Fibroblast of lung (primary cell): ENCODE results near the gene ELMO1. TPM values are rescaled to one million over a fixed set of nuclear protein-coding genes. Genes with fewer than 3 reads are reported as not detected.

Experiments used
- DNase-seq, 2 donors: peaks; one replicate each; pipeline versions ENCODE4 v3.0.0 to v3.0.0-alpha.2; 2010; ENCODE audit warnings: low read depth in 2 of 2
- H2AFZ ChIP-seq: 2 replicates; pipeline ENCODE4 v1.5.1; 2012; ENCODE audit warnings: low read length, control low read depth, inconsistent platforms
- H3K27ac ChIP-seq: 2 replicates; pipeline ENCODE4 v1.5.1; 2011; ENCODE audit warnings: low read length, control low read depth; ENCODE audit not compliant: insufficient read depth
- H3K27me3 ChIP-seq: 2 replicates; pipeline ENCODE4 v1.5.1; 2011; ENCODE audit warnings: mild to moderate bottlenecking, low read length; ENCODE audit not compliant: control insufficient read depth, insufficient read depth
- H3K36me3 ChIP-seq: 2 replicates; pipeline ENCODE4 v1.5.1; 2011; ENCODE audit warnings: low read length; ENCODE audit not compliant: control insufficient read depth, insufficient read depth
- H3K4me1 ChIP-seq: 2 replicates; pipeline ENCODE4 v1.5.1; 2011; ENCODE audit warnings: low read length; ENCODE audit not compliant: control insufficient read depth, insufficient read depth; ENCODE audit errors: extremely low read depth
- H3K4me2 ChIP-seq: 2 replicates; pipeline ENCODE4 v1.5.1; 2011; ENCODE audit warnings: low read length, control low read depth; ENCODE audit not compliant: insufficient read depth; ENCODE audit errors: extremely low read depth
- H3K4me3 ChIP-seq, 4 experiments: fragments of 200-600 bp in 1 of 4; sonication (generic) in 1 of 4; replicated peaks in 1 of 4; 2 replicates each; pipeline ENCODE4 v1.5.1; 2011 to 2016; ENCODE audit warnings: low read length in 4 of 4, low read depth in 3 of 4, mild to moderate bottlenecking in 3 of 4, control low read depth in 2 of 4, inconsistent platforms in 1 of 4, mixed read lengths in 1 of 4; ENCODE audit not compliant: insufficient read depth in 1 of 4; ENCODE audit errors: control extremely low read depth in 1 of 4
- H3K79me2 ChIP-seq: 2 replicates; pipeline ENCODE4 v1.5.1; 2012; ENCODE audit warnings: mild to moderate bottlenecking, low read length, inconsistent platforms; ENCODE audit not compliant: control insufficient read depth, insufficient read depth
- H3K9ac ChIP-seq: 2 replicates; pipeline ENCODE4 v1.5.1; 2011; ENCODE audit warnings: mild to moderate bottlenecking, low read length, control low read depth; ENCODE audit not compliant: insufficient read depth
- H3K9me3 ChIP-seq: 2 replicates; pipeline ENCODE4 v1.5.1; 2012; ENCODE audit warnings: low read depth, low read length; ENCODE audit not compliant: control insufficient read depth, insufficient read depth
- H4K20me1 ChIP-seq: 2 replicates; pipeline ENCODE4 v1.5.1; 2011; ENCODE audit warnings: low read length; ENCODE audit not compliant: control insufficient read depth, insufficient read depth; ENCODE audit errors: extremely low read depth
- CTCF ChIP-seq, 2 donors: IDR thresholded peaks in 1 of 2; conservative IDR thresholded peaks in 1 of 2; 1 replicate in 1 of 2; 2 replicates in 1 of 2; pipeline ENCODE4 v1.5.1; 2011 to 2012; ENCODE audit warnings: low read length in 2 of 2, control low read depth in 1 of 2, inconsistent platforms in 1 of 2, low read depth in 1 of 2, mild to moderate bottlenecking in 1 of 2
- EZH2 ChIP-seq: IDR thresholded peaks from 2 replicates; pipeline ENCODE4 v1.5.1; 2012; ENCODE audit warnings: low read length, control low read depth, mild to moderate bottlenecking; ENCODE audit errors: missing control alignments
- polyA plus RNA-seq, 2 donors: library from polyadenylated mRNA; depleted of rRNA in 1 of 2; stranded (reverse) in 1 of 2; unstranded in 1 of 2; fragments of >200 nt; gene quantifications; 2 replicates each; pipeline ENCODE4 v1.2.1, GENCODE V29; 2011 to 2012; ENCODE audit warnings: missing spikeins in 1 of 2
- total RNA-seq: library from RNA; depleted of rRNA; stranded (reverse); fragments of >200 nt; gene quantifications from 2 replicates; pipeline ENCODE4 v1.2.1, GENCODE V29; 2014

ELMO1 gene
- total and polyA plus RNA-seq, 2 donors (not counting 1 experiment from before 2014, with no cell fraction given) = 0.50 TPM; not detected in 1

- Histone ChIP-seq H3K79me2 (no peaks in the 10 kb centered on the region), H3K4me2 (no peak overlapping the region), H3K4me1 (no peaks in the 10 kb centered on the region), H3K9me3 (no peaks in the 10 kb centered on the region), H2AFZ (no peak overlapping the region), H4K20me1 (no peaks in the 10 kb centered on the region), H3K9ac (no peak overlapping the region), H3K27ac (no peak overlapping the region), H3K4me3 (no peak overlapping the region), H3K27me3 (peaks cover 6% of the 10 kb centered on the region), H3K36me3 (no peaks in the 10 kb centered on the region)
- no peak for DNase-seq
- no peak for TF ChIP-seq EZH2
- no peak for TF ChIP-seq CTCF (conservative IDR thresholded peaks at IDR 0.05 in 1 of 2, IDR thresholded peaks at IDR 0.05 in 1 of 2; ENCODE audit: low read depth in 1 of 2, low read length in 2 of 2)
Observed at GRCh38 chr7:37452346-37452745, 3.7 kb upstream of the ELMO1 start.

- no peak for DNase-seq
- H3K27me3 ChIP-seq = peaks cover 13% of the 10 kb centered on the region
- no peak overlapping the region for H3K4me3 ChIP-seq
- no peak overlapping the region for H3K27ac ChIP-seq
- no peaks in the 10 kb centered on the region for H3K79me2 ChIP-seq
- no peaks in the 10 kb centered on the region for H3K9me3 ChIP-seq
- H4K20me1 ChIP-seq = no peaks in the 10 kb centered on the region
- no peak for TF ChIP-seq CTCF (conservative IDR thresholded peaks at IDR 0.05 in 1 of 2, IDR thresholded peaks at IDR 0.05 in 1 of 2; ENCODE audit: low read depth in 1 of 2, low read length in 2 of 2)
- no peak for TF ChIP-seq EZH2
- no peaks in the 10 kb centered on the region for H3K4me1 ChIP-seq
- H3K36me3 ChIP-seq = no peaks in the 10 kb centered on the region
- H2AFZ ChIP-seq = no peak overlapping the region
- H3K4me2 ChIP-seq = no peak overlapping the region
- no peak overlapping the region for H3K9ac ChIP-seq
Observed at GRCh38 chr7:37450035-37450434, 1.4 kb upstream of the ELMO1 start.

GRCh38 chr7:37449621-37450020 is 957 bp upstream of the ELMO1 start:
- DNase-seq = no peak
- no peaks in the 10 kb centered on the region for H3K9me3 ChIP-seq
- H4K20me1 ChIP-seq = peaks cover 2% of the 10 kb centered on the region
- no peak for TF ChIP-seq CTCF (conservative IDR thresholded peaks at IDR 0.05 in 1 of 2, IDR thresholded peaks at IDR 0.05 in 1 of 2; ENCODE audit: low read depth in 1 of 2, low read length in 2 of 2)
- no peak for TF ChIP-seq EZH2
- no peaks in the 10 kb centered on the region for H3K4me1 ChIP-seq
- no peaks in the 10 kb centered on the region for H3K79me2 ChIP-seq
- H3K4me3 ChIP-seq = no peak overlapping the region
- H2AFZ ChIP-seq = no peak overlapping the region
- peaks cover 13% of the 10 kb centered on the region for H3K27me3 ChIP-seq
- H3K4me2 ChIP-seq = no peak overlapping the region
- no peak overlapping the region for H3K27ac ChIP-seq
- no peak overlapping the region for H3K9ac ChIP-seq
- no peaks in the 10 kb centered on the region for H3K36me3 ChIP-seq
